Cardiac muscle cell (in vitro differentiated cells and primary cell): ENCODE results near the gene PLPPR1. TPM values are rescaled to one million over a fixed set of nuclear protein-coding genes. Genes with fewer than 3 reads are reported as not detected.

Source experiments
- DNase-seq, 2 donors: peaks; one replicate each; pipeline versions ENCODE4 v3.0.0 to v3.0.0-alpha.2; 2010 to 2017; ENCODE audit warnings: low read depth in 1 of 2, low spot score in 1 of 2
- H3K27ac ChIP-seq: fragments of 200-600 bp; sonication (generic); 2 replicates; pipeline ENCODE4 v1.5.1; 2016
- H3K27me3 ChIP-seq: fragments of 200-600 bp; sonication (generic); 2 replicates; pipeline ENCODE4 v1.6.0; 2016; ENCODE audit warnings: control low read depth
- H3K36me3 ChIP-seq: fragments of 200-600 bp; sonication (generic); 2 replicates; pipeline ENCODE4 v1.5.1; 2016; ENCODE audit warnings: control low read depth
- H3K4me1 ChIP-seq: fragments of 200-600 bp; sonication (generic); 2 replicates; pipeline ENCODE4 v1.8.1; 2017; ENCODE audit warnings: low read depth, mild to moderate bottlenecking, mixed run types
- H3K4me3 ChIP-seq: fragments of 200-600 bp; sonication (generic); 2 replicates; pipeline ENCODE4 v1.5.1; 2016; ENCODE audit warnings: mild to moderate bottlenecking
- H3K9me3 ChIP-seq: fragments of 200-600 bp; sonication (generic); 2 replicates; pipeline ENCODE4 v1.5.1; 2017; ENCODE audit warnings: low read depth, mild to moderate bottlenecking, control low read depth
- CTCF ChIP-seq: IDR thresholded peaks from 2 replicates; pipeline ENCODE4 v1.5.1; 2012; ENCODE audit warnings: low read depth, mild to moderate bottlenecking, low read length
- polyA plus RNA-seq: library from polyadenylated mRNA; unstranded; fragments of >200 nt; fragmentation: Nextera tagmentation; extraction: Ambion mirVana; gene quantifications from 2 replicates; pipeline ENCODE4 v1.2.1, GENCODE V29; 2016
- total RNA-seq: library from RNA; depleted of rRNA; stranded (reverse); fragments of >200 nt; gene quantifications from 2 replicates; pipeline ENCODE4 v1.2.3, GENCODE V29; 2016

The PLPPR1 gene
- total and polyA plus RNA-seq, 2 experiments from 2014 or later, result 0.98 to 1.2 TPM

GRCh38 chr9:101337237-101337636 lies 308.7 kb downstream of the PLPPR1 start:
- H3K27ac ChIP-seq, result no peak overlapping the region

DNA sequence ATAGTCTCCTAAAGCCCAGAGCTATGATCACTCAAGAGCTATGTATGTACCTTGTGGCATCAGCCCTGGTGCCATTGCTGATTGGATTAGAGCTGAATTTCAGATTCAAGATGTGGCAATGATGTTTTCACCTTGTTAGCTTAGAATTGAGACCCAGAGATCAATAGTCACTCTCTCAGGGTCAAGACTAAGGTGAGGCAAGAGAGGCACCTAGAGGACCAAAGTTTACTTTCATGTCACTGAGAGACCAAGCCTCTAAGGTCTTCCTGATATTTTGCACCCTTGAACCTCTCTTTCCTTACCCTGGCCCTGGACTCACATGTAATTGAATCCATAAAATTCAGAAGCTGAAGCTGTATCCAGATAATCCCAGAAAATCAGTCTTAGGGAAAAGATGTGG lies 313.4 kb downstream of the PLPPR1 start:
- no peak for DNase-seq
- H3K9me3 ChIP-seq, result no peaks in the 10 kb centered on the region
- H3K27me3 ChIP-seq, result no peaks in the 10 kb centered on the region
- H3K36me3 ChIP-seq, result no peaks in the 10 kb centered on the region
- no peaks in the 10 kb centered on the region for H3K4me1 ChIP-seq
- no peak overlapping the region for H3K27ac ChIP-seq
- H3K4me3 ChIP-seq, result no peak overlapping the region
- no peak for TF ChIP-seq CTCF

More at GRCh38 chr9:101337237-101337636, 308.7 kb downstream of the PLPPR1 start:
- no peaks in the 10 kb centered on the region for H3K4me1 ChIP-seq
- DNase-seq, result no peak
- no peaks in the 10 kb centered on the region for H3K27me3 ChIP-seq
- H3K9me3 ChIP-seq, result no peaks in the 10 kb centered on the region
- H3K36me3 ChIP-seq, result no peaks in the 10 kb centered on the region
- no peak for TF ChIP-seq CTCF
- no peak overlapping the region for H3K4me3 ChIP-seq

- no peak for DNase-seq
- no peaks in the 10 kb centered on the region for H3K4me1 ChIP-seq
- no peak overlapping the region for H3K4me3 ChIP-seq
- no peaks in the 10 kb centered on the region for H3K9me3 ChIP-seq
- H3K27me3 ChIP-seq, result no peaks in the 10 kb centered on the region
- TF ChIP-seq CTCF, result no peak
- H3K27ac ChIP-seq, result no peak overlapping the region
- H3K36me3 ChIP-seq, result no peaks in the 10 kb centered on the region
Observed at GRCh38 chr9:101342595-101342994, 314.1 kb downstream of the PLPPR1 start.

DNA sequence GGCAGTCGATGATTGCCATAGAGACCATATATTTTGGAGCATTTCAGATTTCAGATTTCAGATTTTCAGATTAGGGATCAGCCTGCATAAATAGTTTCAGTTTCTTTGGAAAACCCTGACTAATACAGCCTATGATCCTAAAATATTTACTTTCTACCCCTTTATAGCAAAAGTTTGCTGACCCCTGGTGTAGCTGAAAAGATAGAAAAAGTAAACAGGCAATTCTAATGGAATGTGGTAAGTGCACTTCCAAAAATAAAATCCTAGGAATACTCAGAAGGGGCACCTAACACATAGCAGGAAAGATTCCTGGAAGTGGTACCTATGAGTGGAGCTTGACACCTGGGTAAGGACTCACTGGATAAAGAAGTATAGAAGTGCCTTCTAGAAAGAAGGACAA lies 321.8 kb downstream of the PLPPR1 start:
- no peaks in the 10 kb centered on the region for H3K27me3 ChIP-seq
- TF ChIP-seq CTCF, result no peak
- H3K4me1 ChIP-seq, result no peaks in the 10 kb centered on the region
- DNase-seq, result no peak
- no peaks in the 10 kb centered on the region for H3K9me3 ChIP-seq
- H3K27ac ChIP-seq, result no peak overlapping the region
- H3K4me3 ChIP-seq, result no peak overlapping the region
- H3K36me3 ChIP-seq, result no peaks in the 10 kb centered on the region

DNA sequence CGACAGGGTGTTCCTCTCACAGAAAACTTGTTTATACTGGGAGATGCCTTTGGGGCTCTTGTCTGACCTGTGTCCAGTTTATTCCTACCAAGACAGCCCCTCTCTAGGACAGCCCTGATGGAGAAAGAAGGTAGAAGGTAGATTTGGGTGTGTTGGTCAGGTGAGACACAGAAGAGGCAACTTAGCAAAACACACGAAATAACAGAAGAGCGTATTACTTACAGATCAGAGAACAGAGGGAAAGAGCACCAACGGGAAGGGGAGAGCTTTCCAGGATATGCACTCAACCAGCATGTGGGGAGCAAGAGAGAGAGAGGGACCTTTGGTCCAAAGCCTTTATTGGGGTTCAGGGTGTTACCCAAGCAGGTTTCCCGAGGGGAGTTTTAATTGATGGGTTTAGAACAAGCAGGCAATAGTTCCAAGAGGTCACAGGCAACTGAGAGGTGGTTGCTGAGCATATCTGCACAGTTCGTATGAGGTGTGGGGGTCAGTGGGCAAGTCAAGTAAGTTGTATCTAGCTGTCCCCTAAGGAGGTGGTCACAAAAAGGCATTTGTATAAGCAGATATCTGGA lies 324.5 kb downstream of the PLPPR1 start:
- H3K27me3 ChIP-seq, result no peaks in the 10 kb centered on the region
- no peak overlapping the region for H3K27ac ChIP-seq
- TF ChIP-seq CTCF, result no peak
- DNase-seq, result no peak
- no peaks in the 10 kb centered on the region for H3K36me3 ChIP-seq
- no peaks in the 10 kb centered on the region for H3K4me1 ChIP-seq
- H3K4me3 ChIP-seq, result no peak overlapping the region
- H3K9me3 ChIP-seq, result no peaks in the 10 kb centered on the region
